Epithelial cell of prostate (primary cell): ENCODE data around the gene MROH2B.

ENCODE experiments used
- DNase-seq: peaks from one replicate; pipeline ENCODE4 v3.0.0-alpha.2; 2011; ENCODE audit warnings: low read depth, low spot score
- H3K27ac ChIP-seq: fragments of 450-650 bp; 2 replicates; pipeline ENCODE4 v1.5.1; 2017; ENCODE audit warnings: mild to moderate bottlenecking

The MROH2B gene

DNA sequence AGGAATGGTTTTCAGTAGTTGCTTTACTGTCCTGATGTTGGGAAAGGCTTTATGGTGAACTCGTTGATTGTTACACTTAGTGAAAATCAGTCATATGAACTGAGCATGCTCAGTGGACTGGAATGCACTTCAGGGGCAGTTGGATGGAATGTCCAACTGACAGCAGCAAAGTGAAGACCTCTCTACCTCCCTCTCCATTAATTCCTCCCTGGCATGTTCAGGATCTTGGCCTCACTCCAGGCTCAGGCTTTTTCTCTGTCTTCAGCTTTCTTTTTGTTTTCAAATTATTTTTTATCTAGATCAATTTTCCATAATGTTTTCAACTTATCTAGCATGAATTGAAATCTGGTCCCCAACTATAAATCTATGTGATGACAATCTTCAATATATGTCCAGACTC, at the start of gene MROH2B:
Gene MROH2B, minus strand, starts transcription at position 101 of the 400 bp plus-strand sequence. CDS start 490 bp downstream, outside the sequence.
- H3K27ac ChIP-seq, result no peak within 1 kb of the TSS
- no peak for DNase-seq

DNA sequence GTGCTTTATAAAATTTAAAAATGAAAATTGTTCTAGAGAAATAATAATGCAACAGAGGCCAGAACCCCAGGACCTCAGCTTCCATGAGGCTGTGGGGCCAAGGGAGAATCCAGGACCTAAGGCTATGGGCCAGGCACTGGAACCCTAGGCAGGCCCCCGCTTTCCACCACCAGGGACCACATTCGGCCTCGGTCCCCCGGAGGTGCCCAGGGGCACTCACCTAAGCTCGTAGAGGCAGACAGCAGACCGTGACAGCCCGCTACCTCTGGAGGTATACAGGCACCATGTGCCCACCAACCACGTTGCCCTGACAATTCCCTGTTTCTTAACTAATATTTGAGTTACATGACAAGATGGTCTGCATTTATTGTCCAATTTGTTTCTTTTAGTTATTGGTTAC, 49.5 kb upstream of the MROH2B start:
- DNase-seq, result no peak
- no peak overlapping the region for H3K27ac ChIP-seq

DNA sequence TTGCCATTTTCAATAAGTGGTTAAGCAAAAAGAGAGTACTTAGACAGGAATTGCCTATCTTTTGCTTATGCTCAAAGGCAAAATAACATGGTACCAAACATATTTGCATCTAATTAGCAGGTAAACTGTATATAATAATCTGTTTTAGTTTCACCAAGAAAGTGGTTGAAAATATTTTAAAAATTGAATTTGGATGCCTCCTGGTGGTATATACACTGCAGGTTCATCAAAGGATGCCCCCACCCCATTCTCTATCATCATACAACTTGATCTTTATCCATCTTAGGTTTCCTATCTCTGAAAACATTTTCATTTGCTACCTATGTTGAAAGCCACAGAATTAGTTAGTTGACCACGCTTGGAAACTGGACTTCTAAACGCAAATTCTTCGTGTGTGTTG, 47.0 kb upstream of the MROH2B start:
- DNase-seq, result no peak
- H3K27ac ChIP-seq, result no peak overlapping the region

DNA sequence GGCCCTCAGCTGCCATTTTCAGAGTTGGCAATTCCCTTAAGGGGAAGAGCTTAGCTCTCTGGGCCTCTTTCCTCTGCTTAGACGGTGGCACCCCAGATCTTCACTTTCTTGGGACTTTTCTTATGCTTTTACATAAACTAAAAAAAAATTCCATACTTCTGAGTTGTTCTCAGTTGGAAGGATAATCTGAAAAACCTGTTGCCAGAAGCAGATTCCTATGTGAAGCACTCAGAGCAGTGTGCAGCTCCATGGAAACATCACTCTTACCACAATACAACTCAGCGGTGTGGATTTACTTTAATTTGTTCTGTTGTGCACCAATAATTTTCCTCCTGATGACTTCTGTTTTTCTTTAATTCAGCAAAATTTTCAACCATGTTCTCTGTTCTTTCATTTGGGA, 44.1 kb upstream of the MROH2B start:
- H3K27ac ChIP-seq, result no peak overlapping the region
- DNase-seq, result no peak

DNA sequence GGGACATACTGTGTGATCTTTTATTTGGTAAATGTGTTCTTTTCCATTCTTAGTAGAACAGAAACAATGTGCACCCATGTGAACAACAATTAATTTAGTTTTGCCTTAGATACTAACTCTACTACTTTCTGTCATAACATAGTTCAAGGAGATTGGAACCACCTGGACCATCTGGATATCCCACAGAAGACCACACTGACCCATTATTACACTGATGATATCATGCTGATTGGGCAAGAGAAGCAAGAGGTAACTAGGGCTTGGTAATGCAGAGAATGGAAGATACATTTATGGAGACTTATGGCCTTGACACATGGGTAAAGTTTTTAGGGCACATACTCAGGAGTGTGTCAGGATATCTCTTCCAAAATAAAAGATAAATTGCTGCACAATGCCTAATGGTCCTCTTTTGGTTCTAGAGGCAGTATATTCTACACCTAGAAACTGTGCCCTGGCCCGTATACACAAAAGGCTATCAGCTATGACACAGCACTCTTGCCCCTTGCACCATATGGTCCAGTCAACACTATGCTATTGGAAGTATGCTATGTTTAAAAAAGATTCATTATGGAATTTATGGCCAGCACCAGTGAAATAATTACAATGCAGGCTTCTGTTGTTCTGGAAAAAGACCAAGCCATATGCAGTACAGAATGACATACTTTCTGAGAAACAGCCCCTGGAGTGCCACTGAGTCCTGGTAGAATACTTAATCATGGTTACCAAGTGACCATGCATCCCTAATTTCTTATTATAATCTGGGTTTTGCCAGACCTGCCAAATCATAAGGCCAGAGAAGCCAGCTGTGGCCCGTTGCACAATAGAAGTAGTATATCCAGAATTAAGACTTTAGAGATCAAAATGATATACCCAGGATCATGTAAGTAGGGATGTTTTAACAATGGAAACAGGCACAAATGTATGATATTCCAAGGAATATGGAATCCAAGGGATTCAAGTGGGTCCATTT, 41.6 kb upstream of the MROH2B start:
- no peak overlapping the region for H3K27ac ChIP-seq
- no peak for DNase-seq

DNA sequence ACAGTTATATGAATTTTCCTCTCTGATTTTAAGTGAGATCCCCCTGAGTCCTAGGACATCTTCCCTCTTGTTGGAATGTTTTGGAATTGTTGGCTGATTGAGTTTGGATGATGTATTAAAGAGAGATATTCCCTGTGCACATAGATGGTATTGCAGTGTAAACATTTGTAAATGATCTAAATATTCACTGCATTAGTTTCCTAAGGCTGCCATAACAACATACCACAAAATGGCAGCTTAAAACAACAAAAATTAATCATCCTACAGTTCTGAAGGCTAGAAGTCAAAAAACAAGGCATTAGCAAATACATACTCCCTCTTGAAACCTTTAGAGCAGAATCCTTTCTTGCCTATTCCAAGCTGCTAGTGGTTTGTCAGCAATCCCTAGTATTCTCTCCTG, 38.0 kb upstream of the MROH2B start:
- no peak overlapping the region for H3K27ac ChIP-seq
- no peak for DNase-seq

DNA sequence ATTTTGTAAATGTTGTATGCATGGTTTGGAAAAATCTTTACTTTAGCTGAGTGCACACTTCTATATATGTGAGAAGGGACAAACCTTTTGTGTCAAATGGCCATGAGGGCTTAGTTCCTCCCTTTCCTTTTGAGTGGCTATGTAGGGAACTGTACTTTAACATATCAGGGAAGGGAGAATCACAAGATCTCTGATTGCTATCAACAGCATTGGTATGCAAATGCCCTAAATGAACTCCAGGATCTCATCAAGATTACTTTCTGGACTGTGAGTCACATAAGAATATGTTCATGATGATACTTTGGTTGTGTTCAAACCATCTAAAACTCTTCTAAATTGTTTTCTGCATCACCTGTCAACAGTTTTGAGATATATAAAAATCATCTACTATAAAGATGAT, 31.2 kb upstream of the MROH2B start:
- no peak overlapping the region for H3K27ac ChIP-seq
- no peak for DNase-seq

DNA sequence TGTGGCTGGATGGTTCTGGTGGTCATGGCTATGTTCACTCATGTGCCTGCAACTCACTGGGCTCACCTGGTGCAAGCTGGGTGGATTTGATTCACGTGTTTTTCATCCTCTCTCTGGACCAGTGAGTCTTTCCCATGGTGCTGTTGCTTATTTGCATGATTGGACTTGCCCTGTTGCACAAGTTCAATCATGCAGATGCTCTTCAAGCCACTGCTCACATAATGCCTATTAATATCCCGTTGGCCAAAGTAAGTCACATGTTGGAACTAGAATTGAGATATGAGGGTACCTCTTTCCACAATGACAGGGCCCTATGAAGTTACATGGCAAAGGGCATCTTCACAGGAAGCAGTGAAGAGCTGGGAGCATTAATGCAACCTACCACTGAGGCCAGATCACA, 26.5 kb upstream of the MROH2B start:
- DNase-seq, result peak; percentile 33
- H3K27ac ChIP-seq, result no peak overlapping the region

DNA sequence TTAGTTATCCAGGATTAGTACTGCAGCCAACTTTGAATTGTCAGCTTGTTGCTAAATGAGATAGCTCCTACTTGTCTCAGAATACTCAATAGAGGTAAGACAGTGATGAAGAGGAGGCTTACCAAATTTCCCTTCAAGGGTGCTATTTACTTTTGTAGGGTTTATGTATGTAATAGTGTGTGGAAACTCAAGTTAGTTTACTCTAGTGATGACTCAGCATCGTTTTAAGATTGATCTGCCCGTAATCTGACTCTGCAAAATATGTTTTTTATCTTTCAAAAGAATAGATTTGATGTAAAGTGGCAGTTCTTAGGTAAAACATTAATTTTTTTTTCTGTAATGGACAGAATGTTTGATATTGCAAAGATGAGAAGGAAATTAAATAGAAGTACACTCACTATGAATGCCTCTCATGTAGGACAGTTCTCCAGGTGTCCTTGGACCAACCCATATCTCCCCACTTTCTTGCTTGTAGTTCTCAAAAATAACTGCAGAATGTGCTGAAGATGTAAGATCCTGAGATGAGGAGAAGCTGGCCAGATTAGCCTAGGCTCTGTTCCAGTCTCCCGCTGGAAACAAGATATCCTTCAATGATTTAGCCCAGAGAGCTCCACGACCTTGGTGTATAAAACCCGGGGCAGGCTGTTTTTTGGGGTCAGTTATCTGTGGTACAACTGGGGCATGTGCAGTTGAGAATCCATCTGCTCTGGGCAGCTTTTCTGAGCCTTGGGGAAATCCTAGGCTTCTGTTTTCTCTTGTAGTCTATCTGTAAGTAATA, 24.4 kb upstream of the MROH2B start:
- DNase-seq, result no peak
- H3K27ac ChIP-seq, result no peak overlapping the region

DNA sequence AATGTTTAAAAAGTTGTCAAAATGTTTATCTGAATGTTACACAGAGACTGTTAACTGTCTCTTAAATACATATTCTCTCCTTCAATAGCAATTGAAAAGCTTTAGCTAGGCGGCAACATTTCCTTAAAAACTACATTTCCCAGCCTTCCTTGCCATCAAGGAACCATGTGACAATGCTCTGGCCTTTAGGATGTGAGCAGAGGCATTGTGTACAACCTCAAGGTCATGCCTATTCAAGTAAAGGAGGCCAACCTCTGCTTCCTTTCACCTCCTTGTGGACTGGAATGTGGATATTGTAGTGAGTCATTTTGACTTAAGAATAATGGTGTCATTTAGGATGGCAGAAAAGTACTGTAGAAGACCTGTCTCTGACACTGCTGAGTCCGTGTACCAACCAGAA, 23.7 kb upstream of the MROH2B start:
- peak; percentile 3 for DNase-seq
- H3K27ac ChIP-seq, result no peak overlapping the region

DNA sequence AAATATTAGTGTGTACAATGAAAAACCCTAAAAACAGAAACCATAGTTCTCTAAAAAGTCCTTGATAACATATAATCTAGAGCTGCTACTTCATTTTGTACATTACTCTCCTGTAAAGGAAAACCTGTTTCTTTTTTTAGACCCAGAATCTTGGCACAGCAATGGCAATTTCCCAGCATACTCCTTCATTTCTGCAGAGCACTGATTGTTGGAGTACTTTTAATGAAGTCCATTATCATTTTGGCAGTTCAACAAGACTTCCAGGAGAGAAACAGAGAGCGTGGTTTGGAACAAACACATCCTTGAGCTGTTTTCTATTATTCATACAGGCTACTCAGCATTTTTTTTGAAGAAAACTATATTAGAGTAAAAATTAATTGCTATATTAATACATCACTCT, 22.7 kb upstream of the MROH2B start:
- no peak for DNase-seq
- H3K27ac ChIP-seq, result no peak overlapping the region

DNA sequence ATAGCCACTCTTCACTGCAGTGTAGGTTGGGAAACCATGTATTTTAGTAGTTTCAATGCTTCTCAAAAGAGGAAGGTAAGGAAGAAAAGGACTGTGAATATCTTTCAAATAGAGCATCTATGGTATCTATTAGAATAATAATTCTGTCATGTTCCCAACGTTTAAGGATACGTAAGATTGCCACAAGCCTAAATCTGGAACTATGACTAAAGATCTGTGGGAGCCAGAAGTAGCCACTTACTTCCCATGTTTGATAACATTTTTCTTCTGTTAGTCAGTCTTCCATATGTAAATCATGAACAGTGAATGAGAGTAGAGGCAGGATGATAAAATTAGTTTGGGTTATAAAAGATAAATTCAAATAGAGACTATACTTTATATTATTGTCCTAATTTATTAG, 16.3 kb upstream of the MROH2B start:
- DNase-seq, result no peak

DNA sequence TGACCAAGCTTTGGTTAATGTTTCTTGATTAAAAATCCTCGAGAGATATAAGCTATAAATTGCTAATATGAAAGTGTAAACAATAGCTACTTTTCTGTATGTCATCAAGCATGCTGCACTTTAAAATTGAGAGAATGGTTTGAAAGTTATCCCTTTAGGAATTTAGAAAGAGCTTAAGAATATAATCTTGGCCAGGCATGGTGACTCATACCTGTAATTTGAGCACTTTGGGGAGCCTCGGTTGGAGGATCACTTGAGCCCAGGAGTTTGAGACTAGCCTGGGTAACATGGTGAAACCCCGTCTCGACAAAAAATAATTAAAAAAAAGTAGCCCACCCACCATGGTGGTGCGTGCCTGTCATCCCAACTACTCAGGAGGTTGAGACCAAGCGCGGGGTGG, 12.2 kb upstream of the MROH2B start:
- no peak for DNase-seq
- H3K27ac ChIP-seq, result no peak overlapping the region

More for the DNA sequence above, 16.3 kb upstream of the MROH2B start:
- H3K27ac ChIP-seq, result no peak overlapping the region

DNA sequence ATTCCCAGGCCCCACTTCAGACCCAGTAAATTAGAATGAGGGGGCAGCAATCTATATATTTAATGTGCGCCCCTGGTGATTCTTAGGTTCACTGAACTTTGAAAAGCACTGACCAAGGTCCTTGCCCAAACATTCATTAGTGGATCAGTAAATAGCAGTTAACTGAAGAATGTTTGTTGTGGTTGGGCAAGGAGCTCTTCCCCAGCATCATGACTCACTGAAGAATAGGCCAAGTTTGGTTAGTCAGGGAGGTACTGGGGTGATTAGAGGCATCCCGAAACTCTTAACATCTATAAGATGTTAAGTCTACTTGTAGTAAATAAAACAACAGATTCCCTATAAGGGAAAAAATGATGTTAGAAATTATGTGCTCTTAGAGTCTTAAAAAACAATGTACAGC, 833 bp upstream of the MROH2B start:
- no peak overlapping the region for H3K27ac ChIP-seq
- peak; percentile 27 for DNase-seq

DNA sequence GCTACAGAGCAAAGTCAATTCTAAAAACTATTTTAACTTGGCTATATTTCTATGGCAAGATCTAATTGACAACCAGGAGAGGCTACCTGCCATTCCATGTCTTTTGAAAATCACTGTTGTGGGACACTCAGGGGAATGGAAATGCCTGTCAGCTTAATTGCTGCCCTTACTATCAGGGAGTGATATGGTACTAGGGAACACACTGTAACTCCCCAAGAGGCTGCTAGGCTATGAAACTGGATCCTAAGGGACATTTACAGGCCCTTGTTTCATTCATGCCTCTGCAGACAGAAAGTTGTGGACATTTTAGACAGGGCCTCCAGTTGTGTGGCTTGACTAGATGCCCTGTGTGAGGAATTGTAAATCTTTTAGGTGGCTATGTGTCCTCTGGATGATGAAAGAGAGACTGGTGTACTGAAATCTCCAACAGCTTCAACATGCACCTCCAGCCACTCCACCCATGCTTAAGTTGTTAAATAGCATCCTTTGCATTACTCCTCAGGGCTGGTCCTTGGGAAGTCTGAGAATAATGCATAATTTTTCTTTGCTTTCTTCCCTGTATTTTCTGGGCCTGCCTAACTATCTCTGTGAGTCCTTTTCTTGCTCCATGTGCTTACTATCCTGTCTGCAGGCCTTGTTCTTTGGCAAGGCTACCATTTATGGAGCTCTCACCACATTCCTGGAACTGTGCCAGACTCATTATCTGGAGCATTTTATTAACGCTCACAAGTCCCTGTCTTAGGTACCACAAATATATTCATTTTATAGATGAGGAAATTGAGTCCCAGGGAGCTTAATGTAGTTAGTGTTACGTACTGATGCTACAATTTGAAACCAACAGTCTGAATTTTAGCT, 3.2 kb downstream of the MROH2B start:
- DNase-seq, result no peak
- no peak overlapping the region for H3K27ac ChIP-seq

DNA sequence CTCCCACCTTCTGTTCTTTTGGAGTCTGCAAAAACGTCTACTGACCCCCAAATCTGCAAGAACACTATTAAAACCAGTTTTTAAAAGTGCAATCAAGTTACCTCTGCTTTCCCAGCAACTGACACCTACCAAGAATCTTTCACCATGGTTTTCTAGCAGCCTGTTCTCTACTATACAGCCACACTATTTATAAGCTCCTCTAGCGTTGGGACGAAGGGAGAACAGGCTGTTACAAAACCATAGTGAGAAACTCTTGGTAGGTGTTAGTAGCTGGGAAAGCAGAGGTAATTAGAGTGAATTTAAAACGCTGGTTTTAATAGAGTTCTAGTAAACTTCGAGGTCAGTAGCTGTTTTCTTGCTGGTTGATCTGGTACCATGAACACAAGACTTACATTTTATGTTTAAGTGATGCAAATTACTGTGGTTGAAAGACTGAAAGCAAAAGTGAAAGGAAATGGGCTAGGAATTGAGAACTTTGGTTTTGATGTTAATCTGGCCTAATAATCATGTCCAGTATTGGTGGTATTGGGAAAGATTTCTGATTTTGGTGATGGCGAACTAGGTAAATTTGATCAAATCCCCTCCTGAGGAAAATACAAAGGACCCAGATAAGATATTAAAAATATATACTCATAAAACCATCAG, 5.3 kb downstream of the MROH2B start:
- no peak overlapping the region for H3K27ac ChIP-seq
- DNase-seq, result no peak

DNA sequence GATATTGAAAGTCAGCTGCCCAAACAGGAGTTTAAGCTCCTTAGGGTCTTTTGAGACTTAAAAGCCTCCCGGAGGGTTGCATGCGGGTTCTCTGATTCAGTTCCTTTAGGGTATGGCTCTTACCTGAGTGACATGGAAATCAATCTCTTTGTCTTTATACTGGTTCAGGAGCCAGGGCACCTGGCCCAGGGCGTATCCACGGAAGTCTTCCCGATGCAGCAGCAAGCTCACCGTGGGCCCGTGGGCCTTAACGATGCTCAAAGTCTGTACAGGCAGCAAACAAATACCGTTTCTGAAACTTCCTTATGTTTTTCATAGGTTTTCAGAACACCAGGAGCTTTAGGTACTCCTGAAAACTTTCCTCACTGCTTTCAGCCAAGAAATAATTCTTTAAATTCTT, 13.2 kb downstream of the MROH2B start:
- no peak overlapping the region for H3K27ac ChIP-seq
- DNase-seq, result no peak

DNA sequence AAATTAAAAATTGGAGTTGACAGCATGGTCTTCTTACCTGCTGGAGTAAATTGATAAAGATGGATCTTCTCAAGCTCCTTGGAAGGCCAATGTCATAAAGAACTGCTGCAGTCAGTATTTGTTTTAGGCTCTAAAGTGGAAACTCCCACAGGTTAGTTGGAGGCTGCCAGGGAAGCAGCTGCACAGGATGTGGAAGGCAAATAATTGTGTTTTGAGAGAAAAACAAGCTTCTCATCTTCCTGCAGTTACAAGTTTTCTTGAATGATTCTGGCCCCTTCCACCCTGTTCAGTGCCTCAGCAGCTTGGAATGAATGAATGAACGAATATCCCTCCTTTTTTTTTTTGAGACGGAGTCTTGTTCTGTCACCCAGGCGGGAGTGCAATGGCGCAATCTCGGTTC, 13.9 kb downstream of the MROH2B start:
- no peak overlapping the region for H3K27ac ChIP-seq
- no peak for DNase-seq

DNA sequence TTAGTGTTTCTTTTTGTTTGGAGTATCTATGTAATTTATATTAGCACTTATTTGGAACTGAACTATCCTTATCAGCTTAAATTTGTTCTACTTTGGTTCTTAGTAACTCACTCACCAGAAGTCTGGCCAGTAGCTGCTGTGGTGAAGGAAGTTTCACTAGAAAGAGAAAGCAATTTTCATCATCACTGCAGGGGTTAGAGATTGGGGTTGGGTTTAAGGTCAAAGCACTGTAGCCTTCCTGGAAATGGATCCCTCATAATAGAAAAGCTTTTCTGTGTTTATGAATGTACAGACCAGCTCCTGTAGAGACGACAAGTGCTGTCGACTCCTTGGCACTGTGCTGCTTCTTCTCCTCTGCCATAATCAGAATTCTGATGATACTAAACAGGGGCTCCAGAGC, 22.2 kb downstream of the MROH2B start:
- no peak overlapping the region for H3K27ac ChIP-seq
- DNase-seq, result no peak
